Gastroesophageal sphincter (tissue), 4 donors: ENCODE measurements around the gene CENPM. TPM values are rescaled to one million over a fixed set of nuclear protein-coding genes. Genes with fewer than 3 reads are reported as not detected.

Experiments
- ATAC-seq: fragments of 150-250 bp; one replicate; pipeline ENCODE4 v1.9.1; 2016; ENCODE audit warnings: mild to moderate bottlenecking, moderate library complexity
- H3K27ac ChIP-seq, 4 donors: fragments of 200-600 bp; sonication (generic) in 3 of 4; 1 replicate in 3 of 4; 2 replicates in 1 of 4; pipeline ENCODE4 v1.5.1; 2016 to 2019
- H3K27me3 ChIP-seq: fragments of 200-600 bp; sonication (generic); one replicate; pipeline ENCODE4 v1.5.1; 2019
- H3K36me3 ChIP-seq, 2 donors: fragments of 200-600 bp; sonication (generic); one replicate each; pipeline ENCODE4 v1.5.1; 2019; ENCODE audit warnings: control low read depth in 1 of 2
- H3K4me1 ChIP-seq, 3 donors: fragments of 200-600 bp; sonication (generic); 1 replicate in 2 of 3; 2 replicates in 1 of 3; pipeline ENCODE4 v1.5.1; 2016 to 2019; ENCODE audit warnings: control low read depth in 2 of 3
- H3K4me3 ChIP-seq, 2 donors: fragments of 200-600 bp; sonication (generic); one replicate each; pipeline ENCODE4 v1.5.1; 2019; ENCODE audit warnings: mild to moderate bottlenecking in 1 of 2, moderate library complexity in 1 of 2
- H3K9me3 ChIP-seq, 3 donors: fragments of 200-600 bp; sonication (generic); one replicate each; pipeline ENCODE4 v1.5.1; 2017 to 2019; ENCODE audit warnings: control low read depth in 2 of 3
- EP300 ChIP-seq: sonication (generic); formaldehyde crosslinking; IDR thresholded peaks from one replicate; pipeline ENCODE4 v1.6.1; 2017; ENCODE audit warnings: antibody characterized with exemption, mild to moderate bottlenecking
- POLR2A ChIP-seq, 2 donors: fragments of 450-650 bp; IDR thresholded peaks; one replicate each; pipeline ENCODE4 v1.6.1; 2017; ENCODE audit warnings: antibody characterized with exemption in 2 of 2, mild to moderate bottlenecking in 2 of 2, moderate library complexity in 1 of 2
- POLR2AphosphoS5 ChIP-seq: sonication (generic); formaldehyde crosslinking; IDR thresholded peaks from one replicate; pipeline ENCODE4 v1.6.1; 2017; ENCODE audit warnings: antibody characterized with exemption
- WGBS, 2 donors: methylation state at CpG; one replicate each; pipeline ENCODE4 v1.1.5; 2018; ENCODE audit warnings: low coverage in 1 of 2; 5-methylcytosine and 5-hydroxymethylcytosine counted together
- total RNA-seq, 4 donors: library from RNA; depleted of rRNA; stranded (reverse); fragments of >200 nt; gene quantifications; one replicate each; pipeline ENCODE4 v1.1.0, GENCODE V29; 2016
- TF ChIP-seq, protein P1 (sequence below), 4 experiments: fragments of 200-600 bp in 2 of 4; fragments of 450-650 bp in 2 of 4; sonication (generic) in 1 of 4; IDR thresholded peaks; one replicate each; pipeline ENCODE4 v1.5.1; 2017 to 2019; ENCODE audit warnings: antibody characterized with exemption in 4 of 4, mild to moderate bottlenecking in 2 of 4, moderate library complexity in 2 of 4

The CENPM gene
- total RNA-seq, 4 donors from 2014 or later: 1.9 to 3.4 TPM; not detected in 2

DNA sequence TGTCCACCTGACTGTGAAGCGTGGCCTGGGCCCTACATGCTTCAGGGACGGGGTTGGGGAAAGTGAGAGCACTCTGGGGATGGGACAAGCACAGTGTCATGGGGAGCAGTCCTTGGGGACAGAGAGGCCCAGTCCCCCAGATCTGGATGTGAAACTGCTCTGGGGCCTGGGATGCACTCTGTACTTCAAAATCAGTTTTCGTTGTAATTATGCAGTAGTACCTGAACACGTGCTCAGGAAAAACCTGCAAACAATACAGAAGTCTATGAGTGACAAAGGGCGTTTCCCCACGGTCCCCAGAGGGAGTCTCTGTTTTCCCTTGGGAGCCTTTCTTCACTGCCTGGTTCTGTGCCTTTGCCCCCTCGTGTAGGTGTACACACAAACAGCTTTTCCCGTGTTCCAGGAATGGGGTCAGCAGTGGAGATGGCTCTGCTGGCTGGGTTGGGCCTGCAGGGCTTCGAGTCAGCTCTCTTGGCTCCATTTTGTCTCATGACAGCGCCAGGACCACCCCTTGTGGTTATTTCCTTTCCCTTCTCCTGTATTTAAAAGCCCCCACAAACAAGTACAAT is 15.2 kb downstream of the CENPM start:
- Histone ChIP-seq H3K9me3 (no peaks in the 10 kb centered on the region), H3K4me3 (no peak overlapping the region), H3K4me1 (peaks cover 0 to 1% (median 0%) of the 10 kb centered on the region in 3 donors), H3K36me3 (no peaks in the 10 kb centered on the region), H3K27me3 (peaks cover 19% of the 10 kb centered on the region), H3K27ac (no peak overlapping the region)
- ATAC-seq: no peak
- 54 to 68% methylated on average over 2 to 5 of the region's 10 CpGs for WGBS, 2 donors
- TF ChIP-seq, protein P1, sequence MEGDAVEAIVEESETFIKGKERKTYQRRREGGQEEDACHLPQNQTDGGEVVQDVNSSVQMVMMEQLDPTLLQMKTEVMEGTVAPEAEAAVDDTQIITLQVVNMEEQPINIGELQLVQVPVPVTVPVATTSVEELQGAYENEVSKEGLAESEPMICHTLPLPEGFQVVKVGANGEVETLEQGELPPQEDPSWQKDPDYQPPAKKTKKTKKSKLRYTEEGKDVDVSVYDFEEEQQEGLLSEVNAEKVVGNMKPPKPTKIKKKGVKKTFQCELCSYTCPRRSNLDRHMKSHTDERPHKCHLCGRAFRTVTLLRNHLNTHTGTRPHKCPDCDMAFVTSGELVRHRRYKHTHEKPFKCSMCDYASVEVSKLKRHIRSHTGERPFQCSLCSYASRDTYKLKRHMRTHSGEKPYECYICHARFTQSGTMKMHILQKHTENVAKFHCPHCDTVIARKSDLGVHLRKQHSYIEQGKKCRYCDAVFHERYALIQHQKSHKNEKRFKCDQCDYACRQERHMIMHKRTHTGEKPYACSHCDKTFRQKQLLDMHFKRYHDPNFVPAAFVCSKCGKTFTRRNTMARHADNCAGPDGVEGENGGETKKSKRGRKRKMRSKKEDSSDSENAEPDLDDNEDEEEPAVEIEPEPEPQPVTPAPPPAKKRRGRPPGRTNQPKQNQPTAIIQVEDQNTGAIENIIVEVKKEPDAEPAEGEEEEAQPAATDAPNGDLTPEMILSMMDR (IDR thresholded peaks at IDR 0.05): no peak
- no peak for TF ChIP-seq EP300
- TF ChIP-seq POLR2A (IDR thresholded peaks at IDR 0.05): no peak
- TF ChIP-seq POLR2AphosphoS5: no peak

DNA sequence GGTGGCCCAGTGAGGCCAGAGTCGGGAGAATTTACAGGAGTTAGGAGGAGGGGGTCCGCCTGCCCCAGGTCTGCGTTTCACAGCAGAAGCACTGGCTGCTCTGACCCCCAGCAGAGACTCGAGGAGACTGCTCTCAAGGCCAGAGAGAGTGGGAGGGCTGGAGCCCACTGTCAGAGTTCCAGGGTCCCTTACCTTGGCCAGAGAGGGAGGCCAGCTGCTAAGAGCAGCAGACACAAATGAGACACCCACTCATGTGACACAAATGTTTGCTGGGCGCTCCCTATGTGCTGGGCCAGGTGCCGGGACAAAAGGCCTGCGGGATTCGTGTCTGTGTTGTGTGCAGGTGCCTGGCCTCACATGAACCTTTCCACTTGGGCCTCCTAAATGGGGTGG is 17.5 kb downstream of the CENPM start:
- Histone ChIP-seq H3K4me3 (no peak overlapping the region), H3K36me3 (no peaks in the 10 kb centered on the region), H3K9me3 (no peaks in the 10 kb centered on the region), H3K4me1 (peaks cover 0 to 14% (median 10%) of the 10 kb centered on the region in 3 donors), H3K27ac (no peak overlapping the region), H3K27me3 (peaks cover 38% of the 10 kb centered on the region)
- ATAC-seq: no peak
- WGBS, 2 donors: 86% methylated on average over 5 of the region's 8 CpGs; no CpG with 5 or more reads in 1 of the 2 donors
- no peak for TF ChIP-seq POLR2AphosphoS5
- TF ChIP-seq POLR2A (IDR thresholded peaks at IDR 0.05): no peak
- TF ChIP-seq, protein P1 (IDR thresholded peaks at IDR 0.05): no peak
- no peak for TF ChIP-seq EP300

DNA sequence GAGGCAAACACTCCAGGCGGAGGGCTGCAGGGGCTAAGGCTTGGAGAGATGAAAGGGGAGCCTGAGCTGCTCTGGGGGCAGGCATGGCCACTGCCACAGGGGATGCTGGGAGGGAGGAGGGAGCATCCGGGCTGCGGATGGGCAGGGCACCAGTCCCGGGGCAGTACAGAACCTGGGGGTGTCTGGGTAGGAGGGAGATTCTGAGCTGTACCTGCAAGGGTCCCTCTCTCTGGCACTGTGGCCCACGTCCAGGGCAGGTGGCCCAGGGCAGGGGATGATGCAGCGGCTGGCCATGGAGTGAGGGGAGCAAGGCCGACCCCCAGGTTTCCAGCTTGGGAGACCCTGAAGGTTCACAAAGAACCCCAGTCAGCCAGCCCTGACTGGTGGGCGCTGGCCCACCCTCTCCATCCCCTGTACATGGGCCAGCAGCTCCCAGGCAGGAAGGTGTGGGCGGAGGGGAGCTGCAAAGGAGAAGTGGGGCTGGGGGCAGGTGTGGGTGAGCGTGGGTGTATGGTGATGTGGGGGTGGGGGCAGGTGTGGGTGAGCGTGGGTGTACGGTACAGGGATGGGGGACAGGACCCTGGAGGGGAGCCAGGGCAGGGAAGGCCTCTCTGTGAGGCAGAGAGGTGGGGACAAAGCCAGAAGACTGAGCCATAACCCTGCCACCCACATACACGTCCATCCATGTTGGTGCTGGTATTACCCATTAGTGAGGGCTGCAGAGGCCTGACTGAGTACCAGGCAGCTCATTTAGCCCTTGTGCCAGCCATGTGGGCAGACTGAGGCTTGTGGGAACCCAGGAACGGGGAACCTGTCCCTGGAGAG is 18.1 kb downstream of the CENPM start:
- H3K9me3 ChIP-seq: no peaks in the 10 kb centered on the region
- peaks cover 38% of the 10 kb centered on the region for H3K27me3 ChIP-seq
- no peak overlapping the region for H3K4me3 ChIP-seq
- TF ChIP-seq EP300: no peak
- TF ChIP-seq, protein P1 (IDR thresholded peaks at IDR 0.05): no peak
- TF ChIP-seq POLR2AphosphoS5: no peak
- TF ChIP-seq POLR2A (IDR thresholded peaks at IDR 0.05): no peak
- H3K36me3 ChIP-seq: no peaks in the 10 kb centered on the region
- peaks cover 0 to 14% (median 10%) of the 10 kb centered on the region in 3 donors for H3K4me1 ChIP-seq
- WGBS, 2 donors: 65 to 87% methylated on average over 3 to 8 of the region's 14 CpGs
- ATAC-seq: no peak
- no peak overlapping the region for H3K27ac ChIP-seq

DNA sequence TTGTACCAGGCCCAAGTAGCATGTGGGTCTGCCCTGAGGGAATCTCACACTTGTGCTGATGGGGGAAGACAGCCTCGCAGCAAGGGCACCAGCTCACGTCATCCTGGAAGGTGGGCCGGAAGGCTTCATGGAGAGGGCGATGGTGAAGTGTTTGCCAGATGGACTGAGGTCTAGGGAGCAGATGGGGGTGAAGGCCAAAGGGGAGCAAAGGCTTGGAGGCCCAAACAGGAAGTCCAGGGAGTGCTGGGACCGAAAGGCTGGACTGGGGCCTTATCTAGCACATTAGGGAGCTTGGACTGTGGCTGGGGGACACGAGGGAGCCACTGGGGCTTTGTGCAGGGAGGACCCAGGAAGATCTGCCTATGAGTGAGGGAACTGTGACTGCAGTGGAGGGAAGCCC is 19.1 kb downstream of the CENPM start:
- ATAC-seq: no peak
- Histone ChIP-seq H3K27me3 (peaks cover 38% of the 10 kb centered on the region), H3K4me3 (no peak overlapping the region), H3K36me3 (no peaks in the 10 kb centered on the region), H3K9me3 (no peaks in the 10 kb centered on the region), H3K27ac (no peak overlapping the region), H3K4me1 (peaks cover 0 to 14% (median 10%) of the 10 kb centered on the region in 3 donors)
- TF ChIP-seq EP300 (no peak), POLR2A (IDR thresholded peaks at IDR 0.05) (no peak), POLR2AphosphoS5 (no peak)
- TF ChIP-seq, protein P1 (IDR thresholded peaks at IDR 0.05): no peak
- WGBS, 2 donors: 80% methylated on average over 1 of the region's 6 CpGs; no CpG with 5 or more reads in 1 of the 2 donors
